B cell (primary cell): ENCODE measurements around the gene NUP214. TPM values are rescaled to one million over a fixed set of nuclear protein-coding genes. Genes with fewer than 3 reads are reported as not detected.

Source experiments
- ATAC-seq: fragments of 200-7000 bp; cut with Tn5 transposase; one replicate; pipeline ENCODE4 v1.10.0; 2021; ENCODE audit warnings: low read depth, mild to moderate bottlenecking, moderate number of reproducible peaks, moderate library complexity
- CTCF ChIA-PET: fragments of 350-600 bp; sonication (Branson Sonifier 250); formaldehyde crosslinking; loops from one replicate; lab custom pipeline; 2021; ENCODE audit warnings: antibody characterized with exemption, inconsistent platforms; lab: Charles Lee
- POLR2A ChIA-PET: fragments of 350-600 bp; sonication (Branson Sonifier 250); formaldehyde crosslinking; loops from one replicate; lab custom pipeline; 2021; ENCODE audit warnings: antibody characterized with exemption; lab: Charles Lee
- DNase-seq: peaks from one replicate; pipeline ENCODE4 v3.0.0; 2013
- H2AFZ ChIP-seq: 2 replicates; pipeline ENCODE4 v1.6.1; 2012; ENCODE audit warnings: mild to moderate bottlenecking, low read depth, low read length; ENCODE audit not compliant: insufficient read depth, poor library complexity, severe bottlenecking
- H3K27ac ChIP-seq, 2 donors: 1 replicate in 1 of 2; 2 replicates in 1 of 2; pipeline ENCODE4 v1.5.1; 2012 to 2013; ENCODE audit warnings: low read length in 2 of 2, mild to moderate bottlenecking in 2 of 2, moderate library complexity in 1 of 2
- H3K27me3 ChIP-seq, 4 experiments: fragments of 200-600 bp in 1 of 4; sonication (generic) in 1 of 4; replicated peaks in 1 of 4; 1 replicate in 2 of 4; 2 replicates in 2 of 4; pipeline versions ENCODE4 v1.6.1 to v1.7.0; 2013 to 2016; ENCODE audit warnings: low read length in 3 of 4, mild to moderate bottlenecking in 2 of 4, mixed read lengths in 1 of 4, moderate library complexity in 1 of 4; ENCODE audit not compliant: insufficient read depth in 4 of 4, control insufficient read depth in 3 of 4; ENCODE audit errors: control extremely low read depth in 1 of 4
- H3K36me3 ChIP-seq, 2 experiments: replicated peaks in 1 of 2; 1 replicate in 1 of 2; 2 replicates in 1 of 2; pipeline versions ENCODE4 v1.6.1 to v1.7.1; 2013; ENCODE audit warnings: low read length in 1 of 2; ENCODE audit not compliant: insufficient read depth in 2 of 2, control insufficient read depth in 1 of 2; ENCODE audit errors: control extremely low read depth in 1 of 2, extremely low read depth in 1 of 2
- H3K4me1 ChIP-seq, 2 donors: fragments of 200-600 bp in 1 of 2; sonication (generic) in 1 of 2; 1 replicate in 1 of 2; 2 replicates in 1 of 2; pipeline versions ENCODE4 v1.5.1 to v1.6.1; 2013 to 2017; ENCODE audit warnings: low read length in 2 of 2; ENCODE audit not compliant: control insufficient read depth in 2 of 2, insufficient read depth in 2 of 2
- H3K4me2 ChIP-seq: replicated peaks from 2 replicates; pipeline ENCODE3; 2012; ENCODE audit warnings: mild to moderate bottlenecking, low read depth, low read length; ENCODE audit not compliant: poor library complexity, severe bottlenecking
- H3K4me3 ChIP-seq, 5 experiments: fragments of 200-600 bp in 1 of 5; sonication (generic) in 1 of 5; 1 replicate in 3 of 5; 2 replicates in 2 of 5; pipeline versions ENCODE4 v1.5.1 to v1.7.0; 2011 to 2016; ENCODE audit warnings: low read length in 4 of 5, mild to moderate bottlenecking in 4 of 5, low read depth in 2 of 5, control low read depth in 1 of 5, moderate library complexity in 1 of 5; ENCODE audit not compliant: insufficient read depth in 1 of 5; ENCODE audit errors: control extremely low read depth in 1 of 5, extremely low read depth in 1 of 5
- H3K79me2 ChIP-seq: fragments of 200-600 bp; sonication (generic); one replicate; pipeline ENCODE4 v1.6.0; 2016; ENCODE audit warnings: low read length; ENCODE audit not compliant: control insufficient read depth, insufficient read depth
- H3K9ac ChIP-seq: fragments of 200-600 bp; sonication (generic); 2 replicates; pipeline ENCODE4 v1.6.1; 2017; ENCODE audit warnings: mild to moderate bottlenecking, low read length, moderate library complexity
- H3K9me3 ChIP-seq, 3 donors: one replicate each; pipeline versions ENCODE4 v1.6.1 to v1.7.1; 2013; ENCODE audit warnings: low read length in 2 of 3; ENCODE audit not compliant: control insufficient read depth in 2 of 3, insufficient read depth in 1 of 3; ENCODE audit errors: control extremely low read depth in 1 of 3
- H4K20me1 ChIP-seq: 2 replicates; pipeline ENCODE4 v1.6.0; 2012; ENCODE audit warnings: mild to moderate bottlenecking, low read length; ENCODE audit not compliant: insufficient read depth, control insufficient read depth, poor library complexity, severe bottlenecking
- H3K27ac Mint-ChIP-seq: one replicate; pipeline ENCODE4 v1.8.0; 2021; ENCODE audit warnings: mixed read lengths
- H3K27me3 Mint-ChIP-seq: one replicate; pipeline ENCODE4 v1.8.0; 2021; ENCODE audit warnings: mixed read lengths
- H3K4me1 Mint-ChIP-seq: one replicate; pipeline ENCODE4 v1.8.0; 2021; ENCODE audit warnings: mixed read lengths
- H3K4me3 Mint-ChIP-seq: one replicate; pipeline ENCODE4 v1.8.0; 2021; ENCODE audit warnings: mixed read lengths
- H3K9me3 Mint-ChIP-seq: one replicate; pipeline ENCODE4 v1.8.0; 2022; ENCODE audit warnings: mixed read lengths; ENCODE audit not compliant: insufficient read depth
- EZH2 ChIP-seq: IDR thresholded peaks from 2 replicates; pipeline ENCODE4 v1.6.1; 2012; ENCODE audit warnings: borderline replicate concordance, low read depth, mild to moderate bottlenecking, moderate library complexity, low read length; ENCODE audit not compliant: insufficient read depth, poor library complexity, severe bottlenecking
- WGBS: methylation state at CpG from one replicate; pipeline ENCODE4 v1.1.5; 2013; ENCODE audit warnings: missing lambda C conversion rate; ENCODE audit not compliant: insufficient coverage; 5-methylcytosine and 5-hydroxymethylcytosine counted together
- intact Hi-C: fragments of 100-400 bp; cut with micrococcal nuclease; formaldehyde crosslinking; loops from one replicate; pipeline ENCODE4 v1.10.0; 2022
- polyA plus RNA-seq: library from polyadenylated mRNA; depleted of rRNA; stranded (reverse); fragments of >200 nt; gene quantifications from 2 replicates; pipeline ENCODE4 v1.2.3, GENCODE V29; 2012
- total RNA-seq, 2 donors: library from RNA; stranded (reverse); fragments of 120-200 nt in 1 of 2; gene quantifications; 1 replicate in 1 of 2; 2 replicates in 1 of 2; pipeline versions ENCODE4 v1.2.3 to v1.2.4, GENCODE V29; 2013 to 2022
- TF ChIP-seq, protein P1 (sequence below): fragments of 200-600 bp; IDR thresholded peaks from one replicate; pipeline ENCODE4 v1.8.0; 2022; ENCODE audit warnings: antibody characterized with exemption, mild to moderate bottlenecking

Gene NUP214
- total and polyA plus RNA-seq, 2 donors (not counting 1 experiment from before 2014, with no cell fraction given) = 19.0 to 94.6 TPM

DNA sequence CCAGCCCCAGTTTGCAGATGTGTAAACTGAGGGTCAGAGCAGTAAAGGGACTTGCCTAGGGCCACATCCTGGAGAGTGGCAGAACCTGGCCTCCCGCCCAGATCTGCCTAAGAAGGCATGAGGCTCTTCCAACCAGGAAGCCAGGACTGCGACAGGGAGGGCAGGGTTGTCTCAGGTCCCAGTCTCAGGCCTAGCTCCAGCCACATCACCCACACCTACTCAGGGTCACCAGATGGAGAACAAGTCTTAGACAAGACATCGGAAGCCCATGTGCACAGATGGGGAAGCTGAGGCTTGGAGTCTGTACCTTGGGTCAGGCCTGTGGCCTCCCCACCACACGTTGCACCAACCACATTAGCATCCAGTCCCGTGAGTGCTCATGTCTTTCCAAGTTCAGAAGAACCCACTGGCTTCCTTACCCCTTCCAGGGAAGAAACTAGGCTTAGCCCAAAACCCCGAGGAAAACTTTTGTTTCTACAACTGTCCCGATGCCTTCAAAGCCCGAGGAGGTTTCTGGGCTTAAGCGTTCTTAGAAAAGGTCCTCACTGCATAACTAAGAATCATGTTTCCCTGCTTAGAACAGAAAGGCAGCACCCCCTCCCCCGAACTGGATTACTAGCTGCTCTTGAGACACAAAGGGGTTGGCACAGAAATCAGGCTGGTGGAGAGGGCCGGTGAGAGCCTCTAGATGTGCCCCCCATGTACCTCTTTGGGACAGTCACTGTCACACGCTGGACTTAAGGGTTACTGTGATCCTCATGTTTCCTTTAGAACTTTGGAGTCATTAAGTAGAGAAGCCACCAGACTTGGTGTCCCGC lies 148.7 kb downstream of the NUP214 start:
- Histone ChIP-seq H3K4me1 (peaks cover 56 to 66% of the 10 kb centered on the region in 2 donors), H3K9me3 (no peaks in the 10 kb centered on the region), H3K4me2 (peak overlapping the region; percentile 77), H3K27ac (peak overlapping the region; percentile 86 to 91), H3K4me3 (peak overlapping the region; percentile 66 to 95 (median 90)), H3K9ac (peak overlapping the region; percentile 97), H4K20me1 (peaks cover 8% of the 10 kb centered on the region), H3K36me3 (peaks cover 0 to 2% of the 10 kb centered on the region in 2 experiments), H2AFZ (peak overlapping the region; percentile 59), H3K27me3 (no peaks in the 10 kb centered on the region), H3K79me2 (peaks cover 71% of the 10 kb centered on the region)
- no peaks in the 10 kb centered on the region for H3K27me3 Mint-ChIP-seq
- intact Hi-C loops = loop anchor here (1.0 to 10.0 kb wide), 3 partner anchors 22 to 459 kb away; no protein-coding TSS in a partner anchor
- H3K4me3 Mint-ChIP-seq = peak overlapping the region; percentile 94
- DNase-seq (peak; percentile 45), ATAC-seq (no peak)
- H3K4me1 Mint-ChIP-seq = peaks cover 65% of the 10 kb centered on the region
- ChIA-PET CTCF (interaction anchor here (0.7 to 8.9 kb wide), 12 partner anchors 11 to 99 kb away, joined by 3 to 158 read pairs (median 3); partner anchors contain the start of gene PLPP7), POLR2A (interaction anchor here (0.6 to 8.2 kb wide), 6 partner anchors 7 to 35 kb away, joined by 4 to 199 read pairs (median 6); no protein-coding TSS in a partner anchor)
- peak overlapping the region; percentile 97 for H3K27ac Mint-ChIP-seq
- no peaks in the 10 kb centered on the region for H3K9me3 Mint-ChIP-seq
- WGBS = 0% methylated on average over 11 of the region's 13 CpGs
- TF ChIP-seq EZH2 = no peak
- TF ChIP-seq, protein P1, sequence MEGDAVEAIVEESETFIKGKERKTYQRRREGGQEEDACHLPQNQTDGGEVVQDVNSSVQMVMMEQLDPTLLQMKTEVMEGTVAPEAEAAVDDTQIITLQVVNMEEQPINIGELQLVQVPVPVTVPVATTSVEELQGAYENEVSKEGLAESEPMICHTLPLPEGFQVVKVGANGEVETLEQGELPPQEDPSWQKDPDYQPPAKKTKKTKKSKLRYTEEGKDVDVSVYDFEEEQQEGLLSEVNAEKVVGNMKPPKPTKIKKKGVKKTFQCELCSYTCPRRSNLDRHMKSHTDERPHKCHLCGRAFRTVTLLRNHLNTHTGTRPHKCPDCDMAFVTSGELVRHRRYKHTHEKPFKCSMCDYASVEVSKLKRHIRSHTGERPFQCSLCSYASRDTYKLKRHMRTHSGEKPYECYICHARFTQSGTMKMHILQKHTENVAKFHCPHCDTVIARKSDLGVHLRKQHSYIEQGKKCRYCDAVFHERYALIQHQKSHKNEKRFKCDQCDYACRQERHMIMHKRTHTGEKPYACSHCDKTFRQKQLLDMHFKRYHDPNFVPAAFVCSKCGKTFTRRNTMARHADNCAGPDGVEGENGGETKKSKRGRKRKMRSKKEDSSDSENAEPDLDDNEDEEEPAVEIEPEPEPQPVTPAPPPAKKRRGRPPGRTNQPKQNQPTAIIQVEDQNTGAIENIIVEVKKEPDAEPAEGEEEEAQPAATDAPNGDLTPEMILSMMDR = no peak
